Measurements from ENCODE around the gene TMEM255A.

DNA sequence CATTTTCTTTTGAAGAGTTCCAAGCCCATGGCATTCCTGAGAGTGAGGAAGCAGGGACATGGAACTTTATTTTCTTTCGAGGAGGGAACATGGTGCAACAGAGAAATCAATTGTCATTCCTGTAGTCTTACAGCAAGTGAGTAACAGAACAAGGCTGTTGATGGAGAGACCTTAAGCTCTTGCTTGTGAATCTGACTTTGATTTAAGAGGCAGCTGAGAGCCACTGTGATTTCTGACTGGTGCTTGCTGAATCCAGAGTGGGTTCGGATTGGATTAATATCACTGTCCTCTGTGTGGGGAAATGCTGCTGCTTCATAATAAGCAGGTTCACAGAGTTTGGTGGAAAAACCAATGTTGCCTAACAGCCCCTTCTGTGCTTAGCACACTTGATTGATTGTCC lies 45.9 kb upstream of the TMEM255A start:
- TF ChIP-seq ZNF747 (CRISPR knock-in tag; IDR thresholded peaks at IDR 0.05; ENCODE audit: borderline replicate concordance), result no peak
- TF ChIP-seq ZNF335 (CRISPR knock-in tag; IDR thresholded peaks at IDR 0.05), result no peak
- TF ChIP-seq SOX6 (IDR thresholded peaks at IDR 0.05), result no peak
- no peak for TF ChIP-seq SOX6 (CRISPR knock-in tag; IDR thresholded peaks at IDR 0.05)
